22Rv1 (cell line): ENCODE data around the gene KCNJ6.

Source experiments
- H3K27ac ChIP-seq: fragments of 450-650 bp; 2 replicates; pipeline ENCODE4 v1.5.1; 2017
- ZFX ChIP-seq: fragments of 450-650 bp; IDR thresholded peaks from 2 replicates; pipeline ENCODE4 v1.6.1; 2017; ENCODE audit warnings: antibody characterized with exemption, borderline replicate concordance
- TF ChIP-seq, protein P1 (sequence below): fragments of 450-650 bp; IDR thresholded peaks from 2 replicates; pipeline ENCODE4 v1.5.1; 2017; ENCODE audit warnings: mild to moderate bottlenecking

Gene KCNJ6

GRCh38 chr21:37827913-37828312, 88.3 kb downstream of the KCNJ6 start:
- H3K27ac ChIP-seq: no peak overlapping the region
- no peak for TF ChIP-seq ZFX
- TF ChIP-seq, protein P1, sequence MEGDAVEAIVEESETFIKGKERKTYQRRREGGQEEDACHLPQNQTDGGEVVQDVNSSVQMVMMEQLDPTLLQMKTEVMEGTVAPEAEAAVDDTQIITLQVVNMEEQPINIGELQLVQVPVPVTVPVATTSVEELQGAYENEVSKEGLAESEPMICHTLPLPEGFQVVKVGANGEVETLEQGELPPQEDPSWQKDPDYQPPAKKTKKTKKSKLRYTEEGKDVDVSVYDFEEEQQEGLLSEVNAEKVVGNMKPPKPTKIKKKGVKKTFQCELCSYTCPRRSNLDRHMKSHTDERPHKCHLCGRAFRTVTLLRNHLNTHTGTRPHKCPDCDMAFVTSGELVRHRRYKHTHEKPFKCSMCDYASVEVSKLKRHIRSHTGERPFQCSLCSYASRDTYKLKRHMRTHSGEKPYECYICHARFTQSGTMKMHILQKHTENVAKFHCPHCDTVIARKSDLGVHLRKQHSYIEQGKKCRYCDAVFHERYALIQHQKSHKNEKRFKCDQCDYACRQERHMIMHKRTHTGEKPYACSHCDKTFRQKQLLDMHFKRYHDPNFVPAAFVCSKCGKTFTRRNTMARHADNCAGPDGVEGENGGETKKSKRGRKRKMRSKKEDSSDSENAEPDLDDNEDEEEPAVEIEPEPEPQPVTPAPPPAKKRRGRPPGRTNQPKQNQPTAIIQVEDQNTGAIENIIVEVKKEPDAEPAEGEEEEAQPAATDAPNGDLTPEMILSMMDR: no peak

DNA sequence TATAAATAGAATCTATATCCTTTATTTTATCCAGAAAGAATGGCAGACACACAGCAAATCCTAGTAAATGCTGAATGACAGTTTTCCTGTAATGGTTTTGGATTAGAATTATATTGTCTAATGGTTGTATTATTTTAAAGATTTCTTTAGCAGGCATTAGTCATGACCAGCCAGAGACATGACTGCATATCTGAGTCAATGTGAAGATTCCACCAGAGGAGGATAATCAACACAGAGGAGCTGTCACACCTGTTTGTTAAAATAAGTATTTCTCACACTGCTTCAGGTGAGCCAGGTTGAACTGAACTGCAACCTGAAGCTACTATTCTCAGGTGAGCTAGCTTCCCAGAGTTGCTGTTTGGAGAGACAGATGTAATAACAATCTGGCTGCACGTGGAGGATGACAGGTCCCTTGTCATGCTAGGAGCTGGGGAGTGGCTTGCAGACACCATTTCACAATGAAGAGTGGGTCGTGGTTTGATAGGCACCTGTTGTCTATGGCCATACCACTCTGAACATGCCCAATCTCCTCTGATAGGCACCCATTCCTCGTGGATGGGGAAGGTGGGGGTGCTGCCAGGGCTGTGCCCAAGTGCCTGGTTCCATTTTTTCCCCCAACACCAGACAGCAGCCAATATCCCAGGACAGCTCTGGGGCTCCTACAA, 94.3 kb downstream of the KCNJ6 start:
- no peak overlapping the region for H3K27ac ChIP-seq
- no peak for TF ChIP-seq ZFX
- TF ChIP-seq, protein P1: no peak

DNA sequence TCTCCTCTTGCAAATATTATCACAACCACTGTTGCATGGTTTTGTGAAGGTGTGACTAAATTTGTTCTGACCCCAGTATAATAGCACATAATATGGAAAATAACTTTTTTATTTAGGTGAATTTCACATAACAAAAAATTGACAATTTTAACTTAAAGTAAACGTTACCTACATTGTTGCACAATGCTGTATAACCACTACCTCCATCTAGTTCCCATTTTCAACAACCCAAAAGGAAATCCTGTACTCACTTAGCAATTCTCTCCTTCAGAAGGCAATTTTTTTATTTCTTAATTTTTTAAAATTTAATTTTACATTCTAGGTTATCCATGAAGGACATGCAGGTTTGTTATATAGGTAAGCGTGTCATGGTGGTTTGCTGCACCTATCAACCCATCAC, 95.2 kb downstream of the KCNJ6 start:
- TF ChIP-seq, protein P1: no peak
- no peak for TF ChIP-seq ZFX
- H3K27ac ChIP-seq: no peak overlapping the region

DNA sequence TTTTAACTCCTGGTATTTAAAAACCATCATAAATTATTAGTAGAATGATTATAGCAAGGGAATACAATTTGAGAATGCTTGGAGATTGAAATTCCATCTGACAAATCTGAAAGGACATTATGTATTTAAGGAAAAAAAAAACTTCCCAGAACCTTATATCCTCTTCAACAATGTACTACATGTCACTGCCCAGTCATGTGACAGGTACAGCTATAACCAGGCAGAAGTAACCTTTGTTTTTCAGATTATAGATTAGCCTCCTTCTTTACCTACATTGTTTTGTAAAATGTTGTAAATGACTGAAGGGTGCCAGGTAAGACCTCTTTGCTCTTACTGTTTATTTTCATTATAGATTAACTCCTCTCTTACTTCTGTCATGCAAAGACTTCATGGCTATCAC, 96.9 kb downstream of the KCNJ6 start:
- H3K27ac ChIP-seq: no peak overlapping the region
- TF ChIP-seq, protein P1: no peak
- no peak for TF ChIP-seq ZFX

- no peak for TF ChIP-seq ZFX
- TF ChIP-seq, protein P1: no peak
- no peak overlapping the region for H3K27ac ChIP-seq
These were observed 99.0 kb downstream of the KCNJ6 start for GRCh38 chr21:37817242-37817641.

- H3K27ac ChIP-seq: no peak overlapping the region
- TF ChIP-seq, protein P1: no peak
- no peak for TF ChIP-seq ZFX
These were observed 100.4 kb downstream of the KCNJ6 start for GRCh38 chr21:37815893-37816292.

GRCh38 chr21:37811711-37812110, 104.5 kb downstream of the KCNJ6 start:
- no peak overlapping the region for H3K27ac ChIP-seq
- no peak for TF ChIP-seq ZFX
- TF ChIP-seq, protein P1: no peak
